ENCODE measurements around the gene EVA1A.

Gene EVA1A

DNA sequence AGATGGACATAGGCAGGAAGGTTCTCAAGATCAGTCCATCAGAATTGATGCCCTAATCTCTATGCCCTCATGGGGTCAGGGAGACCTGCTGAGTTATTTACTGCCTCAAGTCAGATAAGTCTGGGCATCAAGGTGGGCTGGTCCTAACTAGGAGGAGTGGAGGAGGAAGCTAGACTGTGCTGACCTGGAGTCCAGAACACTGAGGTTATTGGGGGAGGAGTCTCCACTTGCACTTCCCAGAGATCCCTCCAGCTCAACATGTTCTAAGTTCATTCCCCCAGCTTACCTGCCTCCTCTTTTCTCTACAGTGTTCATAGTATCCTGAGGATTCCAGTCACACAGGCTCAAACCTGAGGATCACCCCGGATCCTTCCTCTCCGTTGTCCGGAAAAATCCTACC lies 19.3 kb downstream of the EVA1A start:
- no peak for DNase-seq (ENCODE audit: low read depth in 3 of 3)

DNA sequence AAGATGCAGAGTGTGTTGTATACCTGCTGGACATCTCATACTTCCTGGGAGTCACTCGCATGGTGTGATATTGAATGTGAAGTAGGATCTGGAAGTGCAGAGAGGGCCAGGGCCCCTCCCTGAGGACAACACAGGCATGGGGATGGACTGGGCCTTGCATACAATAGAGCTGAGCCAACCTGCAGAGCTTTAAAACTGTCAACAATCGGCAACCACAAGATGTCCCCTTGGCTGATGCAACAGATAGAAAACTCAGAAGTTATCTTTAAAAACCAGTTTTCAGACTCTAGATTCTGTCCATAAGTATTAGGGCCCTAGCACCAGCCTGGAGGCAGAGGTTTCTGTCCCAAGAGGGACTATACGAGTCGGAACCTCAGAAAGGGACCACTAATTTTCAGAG lies 19.7 kb downstream of the EVA1A start:
- no peak for DNase-seq (ENCODE audit: low read depth in 3 of 3)

DNA sequence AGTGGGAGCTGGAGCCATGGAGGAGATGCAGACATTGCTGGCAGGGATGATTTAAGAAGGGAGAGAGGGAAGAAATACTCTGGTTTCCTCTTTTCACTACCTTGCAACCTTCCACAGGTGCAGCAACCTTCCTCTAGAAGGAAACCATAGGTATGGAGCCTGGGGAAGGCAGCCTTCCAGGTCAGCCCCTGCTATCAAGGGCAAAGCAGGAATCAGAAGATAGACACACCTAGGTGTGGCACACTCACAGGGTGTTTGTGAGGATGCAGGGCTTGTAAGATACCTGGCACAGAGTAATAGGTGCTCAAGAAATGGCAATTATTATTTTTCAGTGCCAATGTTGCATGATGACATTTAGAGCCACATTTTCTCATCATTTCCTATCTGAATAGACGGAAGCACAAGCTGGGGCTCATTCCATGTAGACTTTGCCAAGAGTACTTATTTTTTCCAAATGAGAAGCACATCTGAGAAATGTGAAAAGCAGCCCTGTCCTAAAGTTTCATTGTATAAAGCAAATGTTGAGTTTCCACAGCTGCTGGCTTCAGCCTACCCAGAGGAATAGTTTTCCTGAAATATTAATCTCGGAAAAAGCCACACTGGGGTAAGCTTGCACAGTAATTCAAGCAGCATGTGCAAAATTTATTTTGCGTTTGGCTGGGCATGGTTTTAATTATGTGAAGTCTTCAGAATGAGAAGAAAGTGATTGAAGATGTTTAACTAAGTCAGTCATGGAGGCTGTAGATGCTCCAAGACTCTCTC lies 20.6 kb downstream of the EVA1A start:
- DNase-seq (ENCODE audit: low read depth in 3 of 3), result no peak

DNA sequence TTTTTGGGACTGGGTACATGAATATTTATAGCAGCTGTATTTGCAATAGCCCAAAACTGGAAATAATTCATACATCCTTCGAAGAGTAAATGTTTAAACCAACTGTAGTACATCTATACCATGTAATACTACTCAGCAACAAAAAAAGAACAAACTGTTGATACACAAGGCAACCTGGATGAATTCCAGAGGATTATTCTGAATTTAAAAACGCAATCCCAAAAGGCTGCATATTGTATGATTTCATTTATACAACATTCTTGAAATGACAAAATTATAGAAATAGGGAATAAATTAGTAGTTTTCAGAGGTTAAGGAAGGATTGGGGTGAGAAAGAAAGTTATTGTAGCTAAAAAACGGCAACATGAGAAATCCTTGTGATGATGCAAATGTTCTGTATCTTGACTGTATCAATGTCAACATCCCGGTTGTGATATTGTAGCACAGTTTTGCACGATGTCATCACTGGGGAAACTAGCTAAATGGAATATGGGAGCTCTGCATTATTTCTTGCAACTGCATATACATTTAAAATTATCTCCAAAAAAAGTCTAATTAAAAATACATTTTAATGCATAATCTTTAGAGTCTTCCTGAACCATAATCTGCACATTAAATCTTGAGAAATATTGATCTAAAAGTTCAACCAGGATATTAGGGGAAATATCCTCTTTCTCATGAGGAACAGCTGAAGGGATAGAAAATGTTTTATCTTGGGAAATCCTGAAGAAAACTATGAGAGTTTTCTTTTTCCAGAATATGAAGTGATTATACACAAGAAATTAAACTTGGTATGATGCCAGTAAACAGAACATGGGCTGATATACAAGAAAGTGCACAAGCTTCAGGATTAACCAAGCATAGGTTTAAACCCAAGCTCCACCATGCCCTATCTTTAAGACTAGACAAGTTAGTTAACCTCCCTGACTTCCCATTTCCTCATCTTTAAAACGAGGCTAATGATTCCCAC lies 21.9 kb downstream of the EVA1A start:
- no peak for DNase-seq (ENCODE audit: low read depth in 3 of 3)

DNA sequence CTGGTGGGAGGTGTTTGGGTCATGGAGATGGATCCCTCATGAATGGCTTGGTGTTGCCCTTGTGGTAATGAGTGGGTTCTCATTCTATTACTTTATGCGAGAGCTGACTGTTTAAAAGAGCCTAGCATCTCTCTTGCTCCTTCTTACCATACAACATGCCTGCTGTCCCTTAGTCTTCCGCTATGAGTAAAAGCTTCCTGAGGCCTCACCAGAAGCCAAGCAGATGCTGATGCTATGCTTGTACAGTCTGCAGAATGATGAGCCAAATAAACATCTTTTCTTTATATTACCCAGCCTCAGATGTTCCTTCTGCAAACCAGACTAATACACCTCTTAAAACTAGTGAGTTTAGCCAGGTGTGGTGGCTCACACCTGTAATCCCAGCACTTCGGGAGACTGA lies 23.1 kb downstream of the EVA1A start:
- DNase-seq (ENCODE audit: low read depth in 3 of 3), result no peak

DNA sequence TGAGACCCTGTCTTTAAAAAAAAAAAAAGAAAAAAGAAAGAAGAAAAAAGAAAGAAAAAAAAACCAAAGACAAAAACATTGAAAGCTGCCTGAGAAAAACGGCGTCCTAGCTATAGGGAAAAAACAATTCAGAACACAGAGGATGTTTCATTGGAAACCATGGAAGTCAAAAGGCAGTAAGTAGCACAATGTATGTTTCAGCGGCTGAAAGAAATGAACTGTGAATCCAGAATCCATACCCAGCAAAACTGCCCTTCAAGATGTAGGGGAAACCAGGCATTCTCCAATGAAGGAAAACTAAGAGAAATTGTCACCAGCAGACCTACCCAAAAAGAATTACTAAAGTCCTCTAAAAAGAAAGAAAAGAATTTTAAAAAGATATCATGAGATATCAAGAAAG lies 27.6 kb downstream of the EVA1A start:
- DNase-seq (ENCODE audit: low read depth in 3 of 3), result no peak

DNA sequence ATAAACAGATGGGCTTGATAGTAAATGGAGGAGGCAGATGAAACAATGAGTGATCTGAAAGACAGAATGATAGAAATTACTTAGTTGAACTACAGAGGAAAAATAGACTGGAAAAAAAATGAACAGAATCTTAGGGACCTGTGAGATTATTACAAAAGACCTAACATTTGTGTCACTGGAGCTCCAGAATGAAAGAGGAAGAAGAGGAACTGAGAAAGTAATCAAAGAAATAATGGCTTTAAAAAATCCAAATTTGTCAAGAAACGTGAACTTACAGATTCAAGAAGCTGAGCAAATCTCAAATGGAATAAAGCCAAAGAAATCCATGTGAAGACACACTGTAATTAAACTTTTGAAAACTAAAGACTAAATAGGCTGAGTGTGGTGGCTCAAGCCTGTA lies 28.3 kb downstream of the EVA1A start:
- no peak for DNase-seq (ENCODE audit: low read depth in 3 of 3)

DNA sequence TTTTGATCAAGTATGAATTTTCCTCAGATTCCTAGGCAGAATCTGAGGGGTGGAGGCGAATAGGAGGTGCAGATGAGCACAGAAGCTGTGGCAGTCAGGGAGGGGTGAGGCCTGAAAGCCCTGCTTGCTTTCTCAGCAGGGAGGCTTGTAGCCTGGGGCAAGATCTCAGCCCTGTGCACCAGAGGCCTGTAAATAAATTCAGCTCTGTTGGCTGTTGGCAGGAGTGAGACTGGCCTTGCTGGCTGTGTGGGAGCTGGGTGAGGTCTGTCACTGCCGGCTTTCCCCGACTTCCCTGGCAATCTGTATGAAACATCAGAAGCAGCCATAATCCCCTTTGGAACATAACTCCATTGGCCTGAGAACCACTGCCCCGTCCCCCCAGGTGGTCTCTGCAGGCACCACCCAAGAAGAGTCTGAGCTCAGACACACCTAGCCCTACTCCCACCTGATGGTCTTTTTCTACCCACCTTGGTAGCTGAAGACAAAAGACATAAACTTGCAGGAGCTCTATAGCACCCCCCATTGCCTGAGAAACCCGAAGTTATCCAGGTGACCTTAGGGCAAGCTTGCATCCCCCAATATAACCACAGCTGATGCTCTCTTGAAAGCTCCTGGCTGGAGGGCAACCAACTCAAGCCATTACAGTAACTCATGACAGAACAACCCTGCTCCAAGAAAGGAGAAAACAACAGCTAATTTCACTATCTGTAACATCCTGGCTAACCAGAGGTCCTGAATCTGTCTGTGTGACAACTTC lies 32.3 kb downstream of the EVA1A start:
- DNase-seq (ENCODE audit: low read depth in 3 of 3), result no peak

DNA sequence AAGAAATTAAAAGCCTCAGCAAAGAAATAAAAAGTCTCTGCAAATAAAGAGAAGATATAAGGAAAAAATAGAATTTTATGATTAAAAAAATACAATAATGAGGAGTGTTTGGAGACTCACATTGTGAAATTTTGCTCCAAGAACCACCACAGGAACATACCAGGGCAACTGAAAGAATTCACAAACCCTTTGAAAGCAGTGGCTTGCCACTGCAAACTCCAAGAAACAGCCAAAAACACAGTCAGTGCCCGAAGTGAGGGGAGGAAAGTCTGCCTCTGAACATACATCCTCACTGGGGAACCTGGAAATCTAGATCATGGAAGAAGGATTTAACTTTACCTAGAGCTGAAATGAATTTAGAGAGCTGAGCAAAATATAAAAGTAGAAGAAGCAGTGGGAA lies 33.1 kb downstream of the EVA1A start:
- DNase-seq (ENCODE audit: low read depth in 3 of 3), result no peak

DNA sequence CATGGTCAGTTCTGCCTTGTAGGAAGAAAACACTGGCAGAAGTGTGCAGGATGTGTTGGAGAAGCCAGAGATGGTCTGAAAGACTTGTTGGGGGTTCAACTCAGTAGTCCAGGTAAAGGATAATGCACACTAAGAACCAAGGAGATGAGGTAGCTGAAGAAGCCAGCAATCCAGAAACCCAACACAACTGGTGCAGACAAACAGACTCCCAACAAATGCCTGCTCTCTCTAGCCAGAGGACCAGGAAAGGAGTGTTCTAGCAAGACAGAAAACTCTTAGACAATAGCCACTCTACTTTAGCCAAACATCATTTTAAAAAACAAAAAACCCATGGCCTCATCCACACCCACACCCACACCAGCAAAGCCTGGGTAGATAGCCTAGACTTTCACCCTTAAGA lies 33.9 kb downstream of the EVA1A start:
- no peak for DNase-seq (ENCODE audit: low read depth in 3 of 3)

DNA sequence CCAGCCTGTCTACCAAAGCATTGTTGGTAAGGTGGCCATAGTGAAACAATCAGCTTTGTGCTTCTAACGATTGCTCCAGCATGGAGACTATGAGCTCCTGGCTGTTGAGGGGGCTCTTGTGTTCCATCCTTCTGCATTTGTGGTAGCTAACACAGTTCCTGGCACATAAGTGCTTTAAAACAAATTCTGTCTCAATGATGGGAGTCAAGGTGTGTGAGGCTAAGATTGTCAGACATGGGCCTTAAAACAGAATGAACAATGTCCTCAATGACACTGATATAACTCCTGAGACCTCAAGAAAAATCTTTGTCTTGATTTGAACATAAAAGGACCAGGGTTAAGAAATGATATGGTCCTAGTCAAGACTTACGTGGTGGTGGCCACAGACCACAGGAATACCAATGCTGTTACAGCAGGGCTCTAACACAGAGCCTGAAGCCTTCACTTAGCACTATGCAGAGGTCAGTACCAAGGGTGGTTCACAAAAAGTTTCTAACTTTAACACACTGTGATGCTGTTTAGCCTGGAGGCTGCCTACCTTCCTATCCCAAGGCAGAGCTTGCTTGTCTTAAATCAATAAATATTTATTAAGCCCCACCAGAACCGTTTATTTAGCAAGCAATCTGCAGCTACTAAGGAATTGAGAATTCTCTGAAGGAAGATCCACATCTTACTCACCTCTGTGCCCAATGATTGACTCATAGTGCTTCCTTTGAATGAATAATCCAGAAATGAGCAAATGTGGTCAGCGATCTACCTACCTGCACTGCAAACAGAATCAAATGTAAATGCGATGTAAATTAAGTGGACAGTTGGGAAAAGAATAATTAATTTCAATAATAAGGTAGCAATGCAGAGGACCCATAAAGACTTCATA lies 35.1 kb downstream of the EVA1A start:
- no peak for DNase-seq (ENCODE audit: low read depth in 3 of 3)

DNA sequence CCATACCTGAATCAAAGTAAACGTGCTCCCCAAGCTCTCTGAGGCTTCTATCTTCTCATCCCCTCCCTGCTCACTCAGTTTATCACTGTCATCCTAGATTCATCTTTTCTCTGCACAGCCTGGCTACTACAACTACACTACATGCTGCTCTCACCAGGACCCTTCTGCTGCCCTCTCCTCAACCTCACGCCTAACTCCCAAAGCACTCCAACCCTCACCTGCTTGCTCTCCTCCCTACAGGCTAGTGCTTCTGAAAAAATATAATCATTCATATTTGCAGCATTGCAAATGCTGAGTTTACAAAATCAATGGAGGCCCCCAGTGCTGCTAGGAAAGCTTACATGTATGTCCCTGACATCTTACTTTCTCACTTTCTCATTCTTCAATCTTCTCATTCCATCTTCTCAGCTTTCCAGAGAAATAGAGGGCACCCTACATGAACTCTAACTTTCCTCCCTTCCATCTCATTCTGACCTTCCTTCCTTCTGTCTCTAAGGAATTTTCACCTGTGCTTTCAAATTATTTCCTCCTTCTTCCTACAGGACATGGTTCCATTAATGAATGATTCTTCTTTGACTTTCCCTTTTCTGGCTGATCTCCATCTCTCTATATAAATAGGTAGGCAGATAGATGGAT lies 36.3 kb downstream of the EVA1A start:
- DNase-seq (ENCODE audit: low read depth in 3 of 3), result no peak

DNA sequence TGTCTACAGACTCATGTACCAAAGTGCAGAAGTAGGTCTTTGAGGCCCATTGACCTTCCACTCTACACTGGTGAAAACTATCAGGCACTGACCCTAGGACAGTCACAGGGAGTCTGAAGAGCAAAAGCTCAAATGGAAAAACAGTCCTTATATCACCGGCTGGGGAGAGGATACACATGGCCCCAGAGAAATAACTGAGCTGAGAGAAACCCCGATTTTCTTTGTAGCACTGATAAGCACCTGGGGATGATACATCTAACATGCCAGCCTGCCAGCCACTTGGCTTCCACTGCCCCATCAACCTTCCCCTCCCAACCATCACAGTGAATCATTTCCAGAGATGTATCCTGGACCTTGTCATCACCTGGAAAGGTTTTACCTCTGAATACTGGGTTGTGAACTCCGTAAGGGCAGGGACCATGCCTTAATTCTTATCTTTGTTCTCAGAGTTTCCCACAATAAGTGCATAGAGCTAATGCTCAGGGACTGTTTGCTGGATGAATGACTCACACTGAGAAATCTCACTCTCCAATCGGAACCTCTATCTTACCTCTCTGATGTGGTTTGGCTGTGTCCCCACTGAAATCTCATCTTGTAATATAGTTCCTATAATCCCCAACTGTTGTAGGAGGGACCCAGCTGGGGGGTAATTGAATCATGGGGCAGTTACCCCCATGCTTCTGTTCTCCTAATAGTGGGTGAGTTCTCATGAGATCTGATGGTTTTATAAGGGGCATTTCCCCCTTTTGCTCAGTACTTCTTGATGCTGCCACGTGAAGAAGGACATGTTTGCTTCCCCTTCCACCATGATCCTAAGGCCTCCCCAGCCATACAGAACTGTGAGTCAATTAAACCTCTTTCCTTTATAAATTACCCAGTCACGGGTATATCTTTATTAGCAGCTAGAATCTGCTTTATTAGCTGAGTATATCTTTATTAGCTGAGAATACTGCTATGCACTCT lies 37.1 kb downstream of the EVA1A start:
- DNase-seq (ENCODE audit: low read depth in 3 of 3), result no peak

DNA sequence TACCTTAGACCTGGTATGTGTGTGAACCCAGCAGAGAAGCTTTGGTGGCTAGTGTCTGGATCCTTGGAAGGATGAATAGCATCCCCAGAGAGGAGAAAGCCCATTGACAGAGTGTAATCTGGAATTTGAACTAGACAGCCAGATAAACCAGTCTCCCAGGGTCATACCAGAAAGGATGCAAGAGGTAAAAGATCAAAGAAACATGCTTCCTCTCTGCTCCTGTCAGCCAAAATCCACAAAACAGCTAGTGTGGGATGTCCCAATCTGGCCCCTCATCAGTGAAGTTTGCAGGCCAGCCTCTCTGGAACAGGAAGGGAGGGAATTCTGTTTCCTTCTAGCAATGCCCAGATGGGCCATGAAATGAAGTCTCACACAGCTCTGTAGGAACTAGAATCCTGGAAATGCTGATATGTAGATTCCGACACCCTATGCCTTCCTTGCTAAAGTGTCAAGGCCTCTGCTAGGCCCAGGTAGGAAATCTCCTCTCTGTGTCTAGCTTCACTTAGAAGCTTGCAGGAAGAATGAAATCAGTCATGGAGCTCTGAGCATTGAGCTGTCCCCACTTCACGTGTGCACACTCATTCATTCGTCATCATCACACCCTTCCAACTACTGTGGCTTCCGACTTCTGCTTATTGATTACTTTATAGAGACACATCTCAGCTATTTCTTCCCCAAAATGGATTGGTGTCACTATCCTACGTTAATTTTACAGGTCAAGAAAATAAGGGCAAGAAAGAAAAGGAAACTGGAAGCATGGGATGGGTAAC lies 38.0 kb downstream of the EVA1A start:
- no peak for DNase-seq (ENCODE audit: low read depth in 3 of 3)

DNA sequence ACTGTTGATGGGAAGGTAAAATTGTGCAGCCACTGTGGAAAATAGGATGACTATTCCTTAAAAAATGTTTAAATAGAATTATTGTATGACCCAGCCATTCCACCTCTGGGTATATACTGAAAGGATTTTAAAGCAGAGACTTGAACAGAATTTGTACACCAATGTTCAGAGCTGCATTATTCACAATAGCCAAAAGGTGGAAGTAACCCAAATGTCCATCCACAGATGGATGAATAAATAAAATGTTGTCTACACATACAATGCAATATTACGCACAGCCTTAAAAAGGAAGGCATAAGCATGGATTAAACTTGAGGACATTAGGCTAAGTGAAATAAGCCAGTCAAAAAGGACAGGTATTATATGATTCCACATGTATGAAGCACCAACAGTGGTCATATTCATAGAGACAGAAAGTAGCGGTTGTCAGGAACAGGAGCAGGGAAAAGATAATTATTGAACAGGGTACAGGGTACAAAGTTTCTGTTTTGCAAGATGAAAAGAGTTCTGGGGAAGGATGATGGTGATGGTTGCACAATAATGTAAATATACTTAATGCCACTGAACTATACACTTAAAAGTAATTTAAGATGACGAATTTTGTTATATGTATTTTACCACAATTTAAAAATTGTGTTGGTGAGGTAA lies 39.4 kb downstream of the EVA1A start:
- no peak for DNase-seq (ENCODE audit: low read depth in 3 of 3)

DNA sequence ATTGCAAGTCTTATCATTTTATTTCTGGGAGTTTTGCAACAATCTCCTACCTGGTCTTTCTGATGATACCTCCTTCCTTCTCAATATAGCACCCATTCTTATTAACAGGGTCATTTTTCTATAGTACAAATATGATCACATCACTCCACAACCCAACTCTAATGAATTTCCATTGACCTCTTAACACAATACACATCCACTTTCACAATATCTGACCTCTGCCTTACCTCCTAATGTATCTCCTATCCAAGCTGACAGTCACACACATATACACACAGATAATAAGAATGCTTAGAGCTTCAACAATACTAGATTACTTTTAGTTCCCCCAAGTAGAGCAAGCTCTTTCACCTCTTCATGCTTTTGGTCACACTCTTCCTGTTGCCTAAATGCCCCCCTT lies 40.9 kb downstream of the EVA1A start:
- DNase-seq (ENCODE audit: low read depth in 3 of 3), result no peak

DNA sequence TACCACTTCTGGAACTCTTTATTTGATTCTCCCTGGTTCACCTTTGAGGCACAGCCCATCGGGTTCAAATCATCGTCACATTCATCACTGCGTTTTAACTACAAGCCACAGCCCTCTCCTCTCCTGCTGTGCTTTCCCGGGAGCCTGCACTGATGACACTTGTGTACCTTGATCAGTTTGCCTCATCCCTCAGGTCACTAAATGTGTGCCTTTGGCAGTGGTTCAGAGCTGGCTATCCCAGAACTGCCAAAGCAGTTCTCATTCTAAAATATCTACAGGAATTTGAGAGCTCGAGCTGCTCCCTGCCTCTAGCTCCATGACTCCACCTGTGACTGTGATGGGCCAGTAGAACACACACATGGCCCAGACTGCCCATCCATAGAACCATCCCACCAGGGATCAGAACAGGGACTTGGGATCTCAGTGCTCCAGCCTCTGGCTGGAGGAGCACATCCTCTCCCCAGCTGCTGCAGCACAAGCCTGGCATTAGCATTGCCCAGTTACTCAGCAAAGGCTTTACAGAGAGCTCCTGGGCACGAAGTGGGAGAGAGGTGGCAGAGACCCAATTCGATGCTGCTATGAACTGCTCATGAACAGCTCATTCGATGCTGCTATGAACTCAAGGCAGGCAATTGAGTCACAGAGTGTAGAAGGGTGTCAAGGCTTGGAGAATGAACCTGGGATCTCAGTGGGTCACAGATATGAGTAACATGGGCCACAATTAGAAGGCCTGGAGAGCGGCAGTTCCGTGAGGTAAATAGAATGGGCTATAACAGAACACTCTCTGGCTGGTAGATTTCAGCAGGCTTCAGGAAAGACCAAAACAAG lies 41.9 kb downstream of the EVA1A start:
- DNase-seq (ENCODE audit: low read depth in 3 of 3), result no peak

Data from stimulated activated CD4-positive, alpha-beta T cell treated with anti-CD3 and anti-CD28 coated beads, TNF-alpha, amount 100 ng/mL, for 48 hours (primary cell).